NB4 (cell line): ENCODE results near the gene NIPAL1.

Experiments
- DNase-seq: peaks from one replicate; pipeline ENCODE4 v3.0.0; 2010; ENCODE audit warnings: low read depth
- H3K4me3 ChIP-seq: one replicate; pipeline ENCODE4 v1.5.1; 2011; ENCODE audit warnings: mild to moderate bottlenecking, low read depth, low read length, moderate library complexity
- CTCF ChIP-seq: IDR thresholded peaks from one replicate; pipeline ENCODE4 v1.5.1; 2012; ENCODE audit warnings: low read depth, low read length
- MAX ChIP-seq: IDR thresholded peaks from 2 replicates; pipeline ENCODE4 v1.6.1; 2011; ENCODE audit warnings: low read depth, low read length
- MYC ChIP-seq: IDR thresholded peaks from 2 replicates; pipeline ENCODE4 v1.6.1; 2011; ENCODE audit warnings: low read depth, low read length
- POLR2A ChIP-seq: IDR thresholded peaks from 2 replicates; pipeline ENCODE4 v1.6.1; 2011; ENCODE audit warnings: mild to moderate bottlenecking; ENCODE audit not compliant: insufficient read length; ENCODE audit errors: extremely low read depth

NIPAL1 gene

DNA sequence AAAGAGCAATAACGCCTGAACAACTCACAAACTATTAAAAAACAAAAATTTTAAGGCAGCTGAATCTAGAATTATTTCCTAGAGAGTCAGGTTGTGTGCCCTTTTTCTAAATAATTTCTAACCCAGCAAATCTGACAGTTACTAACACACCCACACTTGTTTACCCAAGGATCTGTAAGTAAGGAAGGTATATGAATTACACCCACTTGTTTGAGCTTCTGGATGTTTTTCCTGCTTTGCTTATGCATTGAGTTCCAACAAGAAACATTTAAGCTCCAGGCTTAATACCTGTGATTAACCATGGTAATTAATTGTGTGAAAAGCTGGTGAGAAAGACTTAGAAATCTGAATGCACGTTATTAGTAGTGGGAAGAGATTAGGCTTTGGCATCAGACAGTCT is 1.5 kb downstream of the NIPAL1 start:
- H3K4me3 ChIP-seq = no peak overlapping the region
- TF ChIP-seq MYC (no peak), POLR2A (no peak), CTCF (no peak), MAX (no peak)
- no peak for DNase-seq

DNA sequence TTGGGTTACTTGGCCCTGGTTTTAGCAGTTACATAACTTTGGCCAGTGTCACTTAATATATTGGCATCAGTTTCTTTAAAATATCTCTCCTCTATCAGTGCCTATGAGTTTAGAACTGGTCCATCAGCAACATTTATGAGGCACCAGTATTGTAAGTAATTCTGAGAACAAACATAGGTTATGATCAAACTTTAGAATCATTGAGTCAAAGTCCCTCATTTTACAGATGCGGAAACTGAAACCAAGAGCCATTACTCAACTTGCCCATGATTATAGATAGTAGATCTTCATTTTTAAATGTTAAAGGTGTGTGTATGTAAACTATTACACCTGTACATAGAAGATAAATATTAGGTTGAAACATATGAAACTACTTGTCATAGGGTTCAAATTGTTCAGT is 4.5 kb downstream of the NIPAL1 start:
- TF ChIP-seq CTCF (no peak), POLR2A (no peak), MAX (no peak)
- H3K4me3 ChIP-seq = no peak overlapping the region
- DNase-seq = no peak

- DNase-seq = no peak
- H3K4me3 ChIP-seq = no peak overlapping the region
- TF ChIP-seq POLR2A = no peak
- no peak for TF ChIP-seq CTCF
- TF ChIP-seq MYC = no peak
- TF ChIP-seq MAX = no peak
These were observed 5.7 kb downstream of the NIPAL1 start for GRCh38 chr4:48022192-48022799.

DNA sequence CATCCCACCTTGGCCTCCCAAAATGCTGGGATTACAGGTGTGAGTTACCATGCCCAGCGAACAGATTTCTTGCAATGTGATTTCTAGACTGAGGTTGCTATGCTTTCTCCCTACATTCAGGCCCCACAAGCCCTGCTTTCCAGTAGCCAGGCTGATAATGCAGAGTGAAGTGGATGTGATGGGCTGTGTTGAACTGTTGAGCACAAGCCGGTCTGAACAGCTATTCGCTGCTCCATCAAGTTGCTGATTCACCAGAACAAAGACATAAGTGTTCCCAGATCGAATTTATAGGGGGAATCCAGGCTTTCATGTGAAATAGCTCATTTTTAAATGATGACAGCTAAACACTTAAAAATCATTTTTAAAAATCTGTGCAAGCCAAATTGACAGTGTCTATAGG is 8.0 kb downstream of the NIPAL1 start:
- TF ChIP-seq CTCF = no peak
- TF ChIP-seq MYC = no peak
- no peak for TF ChIP-seq POLR2A
- no peak for TF ChIP-seq MAX
- no peak overlapping the region for H3K4me3 ChIP-seq
- DNase-seq = no peak

- TF ChIP-seq CTCF (no peak), POLR2A (no peak), MAX (no peak), MYC (no peak)
- no peak for DNase-seq
- no peak overlapping the region for H3K4me3 ChIP-seq
These were observed 8.4 kb downstream of the NIPAL1 start for GRCh38 chr4:48025005-48025404.

- DNase-seq = no peak
- TF ChIP-seq MYC = no peak
- no peak for TF ChIP-seq CTCF
- TF ChIP-seq MAX = no peak
- TF ChIP-seq POLR2A = no peak
- no peak overlapping the region for H3K4me3 ChIP-seq
These were observed 11.1 kb downstream of the NIPAL1 start for GRCh38 chr4:48027653-48028052.
